H1 (cell line): ENCODE measurements around the gene RHOT1. TPM values are rescaled to one million over a fixed set of nuclear protein-coding genes. Genes with fewer than 3 reads are reported as not detected.
A peak's percentile ranks its signal among the peaks of the same experiment; 100 is the strongest.

Experiments used
- CTCF ChIA-PET: fragments of 300-600 bp; sonication (Branson Sonifier 250); formaldehyde crosslinking; loops from one replicate; lab custom pipeline; 2021; ENCODE audit not compliant: partially characterized antibody; lab: Charles Lee
- POLR2A ChIA-PET: fragments of 300-600 bp; sonication (Branson Sonifier 250); formaldehyde crosslinking; loops from one replicate; lab custom pipeline; 2021; ENCODE audit warnings: inconsistent platforms; ENCODE audit not compliant: partially characterized antibody; lab: Charles Lee
- DNase-seq, 2 experiments: peaks; one replicate each; pipeline versions ENCODE4 v3.0.0 to v3.0.0-alpha.2; 2010 to 2022; ENCODE audit warnings: low spot score in 2 of 2, low read depth in 1 of 2, mixed read lengths in 1 of 2
- FAIRE-seq: peaks from 2 replicates; lab custom pipeline; 2011; peaks lifted over from hg19 to GRCh38; lab: Jason Lieb, UNC
- H2AFZ ChIP-seq: 2 replicates; pipeline ENCODE4 v1.8.1; 2012; ENCODE audit warnings: low read length, inconsistent platforms
- H2AK5ac ChIP-seq: 2 replicates; pipeline ENCODE4 v1.6.1; 2013; ENCODE audit warnings: low read depth, low read length
- H2BK120ac ChIP-seq: replicated peaks from 2 replicates; pipeline ENCODE3; 2013; ENCODE audit warnings: low read depth, low read length, inconsistent platforms
- H2BK12ac ChIP-seq: 2 replicates; pipeline ENCODE4 v1.6.1; 2013; ENCODE audit warnings: low read depth, low read length
- H2BK15ac ChIP-seq: 2 replicates; pipeline ENCODE4 v1.6.1; 2013; ENCODE audit warnings: low read length
- H2BK20ac ChIP-seq: 2 replicates; pipeline ENCODE4 v1.6.1; 2013; ENCODE audit warnings: low read length
- H2BK5ac ChIP-seq: 2 replicates; pipeline ENCODE4 v1.6.1; 2013; ENCODE audit warnings: low read depth, low read length
- H3K14ac ChIP-seq: 2 replicates; pipeline ENCODE4 v1.6.1; 2013; ENCODE audit warnings: inconsistent platforms; ENCODE audit not compliant: insufficient read length
- H3K18ac ChIP-seq: 2 replicates; pipeline ENCODE4 v1.6.1; 2013; ENCODE audit warnings: low read length; ENCODE audit errors: extremely low read depth
- H3K23ac ChIP-seq: 2 replicates; pipeline ENCODE4 v1.6.1; 2013; ENCODE audit warnings: inconsistent platforms; ENCODE audit not compliant: insufficient read length
- H3K23me2 ChIP-seq: 2 replicates; pipeline ENCODE4 v1.6.1; 2013; ENCODE audit warnings: low read depth, low read length
- H3K27ac ChIP-seq: 2 replicates; pipeline ENCODE4 v1.6.1; 2011; ENCODE audit warnings: low read depth, low read length, inconsistent platforms
- H3K27me3 ChIP-seq, 4 experiments: replicated peaks in 1 of 4; 1 replicate in 1 of 4; 2 replicates in 3 of 4; pipeline versions ENCODE4 v1.6.1 to v1.8.1; 2011 to 2013; ENCODE audit warnings: low read length in 3 of 4, mild to moderate bottlenecking in 3 of 4, inconsistent platforms in 2 of 4, mixed read lengths in 2 of 4, moderate library complexity in 1 of 4; ENCODE audit not compliant: control insufficient read depth in 3 of 4, insufficient read depth in 3 of 4; ENCODE audit errors: extremely low read depth in 1 of 4
- H3K36me3 ChIP-seq, 4 experiments: 2 replicates each; pipeline versions ENCODE4 v1.6.1 to v1.8.1; 2011 to 2013; ENCODE audit warnings: mild to moderate bottlenecking in 4 of 4, low read length in 3 of 4, moderate library complexity in 2 of 4, control low read depth in 1 of 4, inconsistent platforms in 1 of 4; ENCODE audit not compliant: insufficient read depth in 4 of 4, control insufficient read depth in 2 of 4
- H3K4ac ChIP-seq: replicated peaks from 2 replicates; pipeline ENCODE3; 2013; ENCODE audit warnings: low read length, low read depth, mixed read lengths, inconsistent platforms; ENCODE audit not compliant: insufficient read length
- H3K4me1 ChIP-seq, 4 experiments: replicated peaks in 1 of 4; 1 replicate in 1 of 4; 2 replicates in 3 of 4; pipeline versions ENCODE4 v1.6.1 to v1.8.1; 2011 to 2013; ENCODE audit warnings: low read length in 3 of 4, inconsistent platforms in 2 of 4, mixed read lengths in 1 of 4; ENCODE audit not compliant: insufficient read depth in 4 of 4, control insufficient read depth in 3 of 4
- H3K4me2 ChIP-seq, 2 experiments: 2 replicates each; pipeline versions ENCODE4 v1.6.1 to v1.8.1; 2011 to 2013; ENCODE audit warnings: low read depth in 2 of 2, low read length in 2 of 2, control low read depth in 1 of 2, inconsistent platforms in 1 of 2, mild to moderate bottlenecking in 1 of 2; ENCODE audit not compliant: insufficient read depth in 1 of 2
- H3K4me3 ChIP-seq, 4 experiments: fragments of 200-600, 300-600 bp in 1 of 4; sonication (generic), shearing (Covaris generic), sonication (Bioruptor Twin) in 1 of 4; 2 replicates each; pipeline versions ENCODE4 v1.5.1 to v1.8.1; 2011 to 2016; ENCODE audit warnings: low read length in 4 of 4, low read depth in 3 of 4, control low read depth in 2 of 4, inconsistent platforms in 2 of 4, mild to moderate bottlenecking in 2 of 4, mixed read lengths in 1 of 4, moderate library complexity in 1 of 4; ENCODE audit not compliant: insufficient read depth in 2 of 4; ENCODE audit errors: extremely low read depth in 1 of 4
- H3K56ac ChIP-seq: replicated peaks from 2 replicates; pipeline ENCODE3; 2013; ENCODE audit warnings: low read depth, mild to moderate bottlenecking, mixed read lengths, low read length, inconsistent platforms; ENCODE audit not compliant: insufficient read length
- H3K79me1 ChIP-seq: 2 replicates; pipeline ENCODE4 v1.6.1; 2013; ENCODE audit warnings: low read depth, low read length, control low read depth
- H3K79me2 ChIP-seq, 2 experiments: 2 replicates each; pipeline versions ENCODE4 v1.6.1 to v1.8.1; 2012 to 2013; ENCODE audit warnings: low read length in 2 of 2, mild to moderate bottlenecking in 2 of 2, inconsistent platforms in 1 of 2; ENCODE audit not compliant: insufficient read depth in 2 of 2, control insufficient read depth in 1 of 2
- H3K9ac ChIP-seq, 4 experiments: replicated peaks in 1 of 4; 1 replicate in 1 of 4; 2 replicates in 3 of 4; pipeline versions ENCODE4 v1.6.1 to v1.8.1; 2011 to 2013; ENCODE audit warnings: low read depth in 3 of 4, low read length in 3 of 4, control low read depth in 2 of 4, mild to moderate bottlenecking in 2 of 4, moderate library complexity in 2 of 4, inconsistent platforms in 1 of 4; ENCODE audit errors: extremely low read depth in 1 of 4
- H3K9me3 ChIP-seq, 2 experiments: 2 replicates each; pipeline versions ENCODE4 v1.6.1 to v1.8.1; 2012 to 2013; ENCODE audit warnings: mild to moderate bottlenecking in 2 of 2, moderate library complexity in 2 of 2, control low read depth in 1 of 2, inconsistent platforms in 1 of 2, low read depth in 1 of 2, low read length in 1 of 2, mixed read lengths in 1 of 2; ENCODE audit not compliant: insufficient read depth in 2 of 2
- H4K20me1 ChIP-seq, 2 experiments: replicated peaks in 1 of 2; 2 replicates each; pipeline versions ENCODE3 to v1.8.1; 2011 to 2013; ENCODE audit warnings: inconsistent platforms in 2 of 2, low read length in 2 of 2, mild to moderate bottlenecking in 1 of 2; ENCODE audit not compliant: insufficient read depth in 2 of 2, control insufficient read depth in 1 of 2
- H4K5ac ChIP-seq: 2 replicates; pipeline ENCODE4 v1.6.1; 2013; ENCODE audit warnings: low read length, low read depth, mixed read lengths, inconsistent platforms; ENCODE audit not compliant: insufficient read length
- H4K8ac ChIP-seq: 2 replicates; pipeline ENCODE4 v1.8.0; 2013; ENCODE audit warnings: mild to moderate bottlenecking, moderate library complexity, low read length, inconsistent platforms; ENCODE audit not compliant: insufficient read depth; ENCODE audit errors: extremely low read depth
- H4K91ac ChIP-seq: replicated peaks from 2 replicates; pipeline ENCODE3; 2013; ENCODE audit warnings: low read length, mixed read lengths, inconsistent platforms; ENCODE audit not compliant: insufficient read length
- BCL11A ChIP-seq, 2 experiments: IDR thresholded peaks; one replicate each; pipeline ENCODE4 v1.6.1; 2011; ENCODE audit warnings: low read depth in 2 of 2, low read length in 2 of 2, mild to moderate bottlenecking in 2 of 2
- CEBPB ChIP-seq: IDR thresholded peaks from 2 replicates; pipeline ENCODE4 v1.6.1; 2012; ENCODE audit warnings: low read depth, low read length
- CTCF ChIP-seq, 3 experiments: IDR thresholded peaks; 1 replicate in 2 of 3; 2 replicates in 1 of 3; pipeline versions ENCODE4 v1.5.1 to v1.6.1; 2011; ENCODE audit warnings: low read length in 3 of 3, mild to moderate bottlenecking in 3 of 3, inconsistent platforms in 2 of 3, low read depth in 1 of 3, moderate library complexity in 1 of 3; ENCODE audit not compliant: insufficient read depth in 1 of 3; ENCODE audit errors: control extremely low read depth in 1 of 3
- KDM5A ChIP-seq: fragments of 200-600 bp; IDR thresholded peaks from 2 replicates; pipeline ENCODE4 v1.7.1; 2012; ENCODE audit warnings: mild to moderate bottlenecking, low read length, inconsistent platforms, mixed read lengths
- MAFK ChIP-seq: IDR thresholded peaks from 2 replicates; pipeline ENCODE4 v1.6.1; 2012; ENCODE audit warnings: low read depth, mild to moderate bottlenecking, improper control_type of control experiment, low read length
- NANOG ChIP-seq: IDR thresholded peaks from 2 replicates; pipeline ENCODE4 v1.6.1; 2011; ENCODE audit warnings: low read length, low read depth, mild to moderate bottlenecking, inconsistent platforms; ENCODE audit not compliant: insufficient read depth, poor library complexity, severe bottlenecking
- TBP ChIP-seq: IDR thresholded peaks from 2 replicates; pipeline ENCODE4 v1.6.1; 2011; ENCODE audit warnings: low read depth, low read length, improper control_type of control experiment
- ZNF274 ChIP-seq: IDR thresholded peaks from 2 replicates; pipeline ENCODE4 v1.7.0; 2012; ENCODE audit warnings: low read length, borderline replicate concordance; ENCODE audit errors: extremely low read depth
- WGBS, 2 experiments: shearing (Covaris generic) in 1 of 2; methylation state at CpG; one replicate each; pipeline versions ENCODE4 v1.1.6 to v1.1.7; 2013 to 2015; ENCODE audit warnings: low lambda C conversion rate in 2 of 2, mixed read lengths in 2 of 2, inconsistent platforms in 1 of 2, low coverage in 1 of 2, missing lambda C conversion rate in 1 of 2; ENCODE audit not compliant: insufficient replicate concordance in 2 of 2, insufficient coverage in 1 of 2, insufficient read length in 1 of 2; ENCODE audit errors: extremely low coverage in 1 of 2, missing lambda C conversion rate in 1 of 2; 5-methylcytosine and 5-hydroxymethylcytosine counted together
- polyA plus RNA-seq, 7 experiments: library from polyadenylated mRNA; depleted of rRNA in 3 of 7; stranded (reverse) in 5 of 7; unstranded in 2 of 7; fragments of >200 nt in 5 of 7; fragments of 200-250 nt in 2 of 7; gene quantifications; 1 replicate in 5 of 7; 2 replicates in 1 of 7; 4 replicates in 1 of 7; pipeline versions ENCODE4 v1.2.1 to v1.2.3, GENCODE V29; 2011 to 2013; ENCODE audit warnings: missing spikeins in 2 of 7, mixed read lengths in 2 of 7
- total RNA-seq: library from RNA; stranded (reverse); fragmentation: NEBNext Ultra II Directional; extraction: Animal tissue kit (Norgen Biotek cat#: 25700); gene quantifications from 2 replicates; pipeline ENCODE4 v1.2.1, GENCODE V29; 2021

The RHOT1 gene
- total and polyA plus RNA-seq, 2 of the 8 experiments (the other 6 are each of a cell fraction or from before 2014, with no cell fraction given): 34.2 to 38.2 TPM

GRCh38 chr17:32256012-32256700, 113.9 kb downstream of the RHOT1 start:
- no peak overlapping the region for H3K56ac ChIP-seq
- no peaks in the 10 kb centered on the region for H3K23me2 ChIP-seq
- no peaks in the 10 kb centered on the region for H3K36me3 ChIP-seq
- TF ChIP-seq MAFK (no peak), CTCF (IDR thresholded peaks at IDR 0.05; ENCODE audit: control extremely low read depth in 1 of 3, insufficient read depth in 1 of 3, low read depth in 1 of 3, low read length in 3 of 3) (no peak), BCL11A (IDR thresholded peaks at IDR 0.05; ENCODE audit: low read depth in 2 of 2, low read length in 2 of 2) (no peak), TBP (no peak), NANOG (no peak), ZNF274 (no peak), KDM5A (no peak), CEBPB (no peak)
- no peaks in the 10 kb centered on the region; a peak in 1 of 7 replicates for H3K27me3 ChIP-seq
- no peak overlapping the region for H4K91ac ChIP-seq
- H3K4me1 ChIP-seq: peaks cover 5 to 7% (median 7%) of the 10 kb centered on the region in 4 experiments; a peak in 6 of 7 replicates
- H3K4ac ChIP-seq: no peak overlapping the region
- ChIA-PET CTCF (interaction anchor here (0.6 to 7.6 kb wide), 7 partner anchors 8 to 206 kb away, joined by 3 to 170 read pairs (median 3); no protein-coding TSS in a partner anchor), POLR2A (no interaction called here)
- no peak overlapping the region for H2BK120ac ChIP-seq
- no peak overlapping the region for H3K4me3 ChIP-seq
- H2BK20ac ChIP-seq: peak overlapping the region; percentile 92; the same call in 1 of the 2 replicates
- no peak overlapping the region for H2AK5ac ChIP-seq
- H2BK15ac ChIP-seq: no peak overlapping the region
- FAIRE-seq (no peak), DNase-seq (no peak)
- H3K9me3 ChIP-seq: no peaks in the 10 kb centered on the region
- H3K18ac ChIP-seq: no peak overlapping the region
- no peak overlapping the region for H4K5ac ChIP-seq
- no peak overlapping the region for H3K14ac ChIP-seq
- no peaks in the 10 kb centered on the region for H4K20me1 ChIP-seq
- H3K27ac ChIP-seq: no peak overlapping the region
- H3K23ac ChIP-seq: no peak overlapping the region
- H3K4me2 ChIP-seq: no peak overlapping the region
- peak overlapping the region; percentile 38; the same call in 1 of the 2 replicates for H2BK5ac ChIP-seq
- H4K8ac ChIP-seq: 0 out of 2 replicates have a peak overlapping the region, but pooled peaks have one; percentile 45
- H3K79me1 ChIP-seq: no peaks in the 10 kb centered on the region
- no peak overlapping the region; a peak in 1 of 7 replicates for H3K9ac ChIP-seq
- no peaks in the 10 kb centered on the region for H3K79me2 ChIP-seq
- no peak overlapping the region for H2AFZ ChIP-seq
- no peak overlapping the region for H2BK12ac ChIP-seq
- WGBS, 2 experiments: 92% methylated on average over 9 of the region's 9 CpGs; no CpG with 5 or more reads in 1 of the 2 experiments
